ENCODE measurements around the gene MARS2. TPM values are rescaled to one million over a fixed set of nuclear protein-coding genes. Genes with fewer than 3 reads are reported as not detected.
"Not testable (repeated sequence)": the region's sequence is repeated elsewhere in the genome, so short reads cannot be mapped to it uniquely, and the experiment has no call there.

Gene MARS2
- total and polyA plus RNA-seq, 9 donors = 2.4 to 4.9 (median 3.6) TPM

GRCh38 chr2:197717863-197718262 lies 12.7 kb downstream of the MARS2 start:
- no peaks in the 10 kb centered on the region for H3K27me3 ChIP-seq (ENCODE audit: control insufficient read depth, insufficient read depth, low read length)

GRCh38 chr2:197727011-197727410 lies 21.8 kb downstream of the MARS2 start:
- no peaks in the 10 kb centered on the region for H3K4me1 ChIP-seq (ENCODE audit: control insufficient read depth, insufficient read depth, low read length)
- no peaks in the 10 kb centered on the region for H3K27me3 ChIP-seq (ENCODE audit: control insufficient read depth, insufficient read depth, low read length)
- H3K9me3 ChIP-seq (replicated peaks; ENCODE audit: control insufficient read depth, low read depth, low read length) = no peaks in the 10 kb centered on the region
- DNase-seq = no peak
- no peaks in the 10 kb centered on the region for H3K36me3 ChIP-seq (ENCODE audit: control insufficient read depth, insufficient read depth, low read length)
- no peak overlapping the region for H3K27ac ChIP-seq (ENCODE audit: low read length)
- H3K4me3 ChIP-seq (ENCODE audit: low read length) = no peak overlapping the region

More at GRCh38 chr2:197717863-197718262, 12.7 kb downstream of the MARS2 start:
- H3K27ac ChIP-seq (ENCODE audit: low read length) = no peak overlapping the region
- no peaks in the 10 kb centered on the region for H3K36me3 ChIP-seq (ENCODE audit: control insufficient read depth, insufficient read depth, low read length)
- H3K4me3 ChIP-seq (ENCODE audit: low read length) = no peak overlapping the region
- no peak for DNase-seq
- no CpG with 5 or more reads among the region's 2 CpGs for WGBS (ENCODE audit: insufficient coverage)
- H3K9me3 ChIP-seq (replicated peaks; ENCODE audit: control insufficient read depth, low read depth, low read length) = no peaks in the 10 kb centered on the region
- H3K4me1 ChIP-seq (ENCODE audit: control insufficient read depth, insufficient read depth, low read length) = no peaks in the 10 kb centered on the region

- not testable (repeated sequence) for H3K27me3 ChIP-seq (ENCODE audit: control insufficient read depth, insufficient read depth, low read length); H3K4me1 ChIP-seq (ENCODE audit: control insufficient read depth, insufficient read depth, low read length); H3K36me3 ChIP-seq (ENCODE audit: control insufficient read depth, insufficient read depth, low read length); DNase-seq; H3K27ac ChIP-seq (ENCODE audit: low read length); H3K9me3 ChIP-seq (replicated peaks; ENCODE audit: control insufficient read depth, low read depth, low read length); H3K4me3 ChIP-seq (ENCODE audit: low read length)
- WGBS (ENCODE audit: insufficient coverage) = 96% methylated on average over 16 of the region's 32 CpGs
Observed at GRCh38 chr2:197728555-197729544, 23.7 kb downstream of the MARS2 start.

- no peaks in the 10 kb centered on the region for H3K36me3 ChIP-seq (ENCODE audit: control insufficient read depth, insufficient read depth, low read length)
- H3K9me3 ChIP-seq (replicated peaks; ENCODE audit: control insufficient read depth, low read depth, low read length) = no peaks in the 10 kb centered on the region
- no peak overlapping the region for H3K4me3 ChIP-seq (ENCODE audit: low read length)
- H3K27me3 ChIP-seq (ENCODE audit: control insufficient read depth, insufficient read depth, low read length) = no peaks in the 10 kb centered on the region
- H3K27ac ChIP-seq (ENCODE audit: low read length) = no peak overlapping the region
- no peaks in the 10 kb centered on the region for H3K4me1 ChIP-seq (ENCODE audit: control insufficient read depth, insufficient read depth, low read length)
- no peak for DNase-seq
Observed at GRCh38 chr2:197740200-197740599, 35.0 kb downstream of the MARS2 start.

Other genes starting within 250 kb of the MARS2 start
- gene HSPD1, start 205.5 kb upstream of the MARS2 start, total RNA-seq = 154 TPM
- gene HSPD1, start 205.5 kb upstream of the MARS2 start, polyA plus RNA-seq (ENCODE audit: insufficient read depth in 1 of 8, insufficient read length in 8 of 8, low replicate concordance in 1 of 8) = 100 to 1,000 TPM; 237 to 306 (median 276) TPM
- 57.1 TPM for gene HSPE1, start 205.0 kb upstream of the MARS2 start, total RNA-seq
- gene HSPE1, start 205.0 kb upstream of the MARS2 start, polyA plus RNA-seq (ENCODE audit: insufficient read depth in 1 of 8, insufficient read length in 8 of 8, low replicate concordance in 1 of 8) = 100 to 1,000 TPM; 135 to 180 (median 145) TPM
- gene MOB4, start 189.3 kb upstream of the MARS2 start, total RNA-seq = 35.1 TPM
- gene MOB4, start 189.3 kb upstream of the MARS2 start, polyA plus RNA-seq (ENCODE audit: insufficient read depth in 1 of 8, insufficient read length in 8 of 8, low replicate concordance in 1 of 8) = 10 to 100 TPM; 34.9 to 45.1 (median 41.7) TPM
- gene RFTN2, start 29.8 kb upstream of the MARS2 start, total RNA-seq = 24.9 TPM
- gene RFTN2, start 29.8 kb upstream of the MARS2 start, polyA plus RNA-seq (ENCODE audit: insufficient read depth in 1 of 8, insufficient read length in 8 of 8, low replicate concordance in 1 of 8) = 10 to 100 TPM; 10.3 to 25.9 (median 16.3) TPM
- gene BOLL, start 80.0 kb downstream of the MARS2 start, total RNA-seq = 0.62 TPM
- gene BOLL, start 80.0 kb downstream of the MARS2 start, polyA plus RNA-seq (ENCODE audit: insufficient read depth in 1 of 8, insufficient read length in 8 of 8, low replicate concordance in 1 of 8) = 1 to 10 TPM in 7 of 8 donors, under 1 TPM in 1; 0.89 to 1.7 (median 1.4) TPM
- 13.4 TPM for gene PLCL1, start 99.2 kb downstream of the MARS2 start, total RNA-seq
- gene PLCL1, start 99.2 kb downstream of the MARS2 start, polyA plus RNA-seq (ENCODE audit: insufficient read depth in 1 of 8, insufficient read length in 8 of 8, low replicate concordance in 1 of 8) = 10 to 100 TPM in 7 of 8 donors, 1 to 10 TPM in 1; 9.5 to 17.7 (median 12.5) TPM